MCF 10A (cell line): ENCODE data around the gene TNFRSF8. TPM values are rescaled to one million over a fixed set of nuclear protein-coding genes. Genes with fewer than 3 reads are reported as not detected.
A peak's percentile ranks its signal among the peaks of the same experiment; 100 is the strongest.

ENCODE experiments used
- BruUV-seq: library from RNA; stranded (reverse); fragments of 400-500 nt; replicated peaks from 2 replicates; lab custom pipeline; 2021; lab: Mats Ljungman, UMichigan
- CTCF ChIA-PET: fragments of 300-600 bp; sonication (Branson Sonifier 250); formaldehyde crosslinking; extraction: SDS; loops from one replicate; lab custom pipeline; 2021; ENCODE audit warnings: antibody characterized with exemption, inconsistent platforms; lab: Yijun Ruan, JAX
- POLR2A ChIA-PET: fragments of 300-600, 350-650 bp; sonication (Branson Sonifier 250); formaldehyde crosslinking; extraction: SDS; loops from one replicate; lab custom pipeline; 2020; ENCODE audit warnings: antibody characterized with exemption, inconsistent platforms; lab: Yijun Ruan, JAX
- DNase-seq: peaks from one replicate; pipeline ENCODE4 v3.0.0-alpha.2; 2018; ENCODE audit not compliant: unreplicated experiment
- H3K27ac Mint-ChIP-seq: one replicate; pipeline ENCODE4 v1.8.0; 2022; ENCODE audit warnings: mild to moderate bottlenecking, low read depth, mixed read lengths; ENCODE audit not compliant: unreplicated experiment
- H3K27me3 Mint-ChIP-seq: one replicate; pipeline ENCODE4 v1.8.0; 2022; ENCODE audit warnings: mixed read lengths; ENCODE audit not compliant: insufficient read depth, unreplicated experiment
- H3K36me3 Mint-ChIP-seq: one replicate; pipeline ENCODE4 v1.8.0; 2022; ENCODE audit warnings: mild to moderate bottlenecking, moderate library complexity, mixed read lengths; ENCODE audit not compliant: insufficient read depth, unreplicated experiment
- H3K4me1 Mint-ChIP-seq: one replicate; pipeline ENCODE4 v1.8.0; 2022; ENCODE audit warnings: mixed read lengths; ENCODE audit not compliant: insufficient read depth, unreplicated experiment
- H3K4me3 Mint-ChIP-seq: one replicate; pipeline ENCODE4 v1.8.0; 2022; ENCODE audit warnings: mild to moderate bottlenecking, moderate library complexity, mixed read lengths; ENCODE audit not compliant: unreplicated experiment
- H3K9me3 Mint-ChIP-seq: one replicate; pipeline ENCODE4 v1.8.0; 2022; ENCODE audit warnings: mixed read lengths; ENCODE audit not compliant: unreplicated experiment
- CTCF ChIP-seq: fragments of 200-600 bp; IDR thresholded peaks from one replicate; pipeline ENCODE4 v1.8.0; 2022; ENCODE audit warnings: antibody characterized with exemption, mild to moderate bottlenecking; ENCODE audit not compliant: unreplicated experiment
- intact Hi-C: fragments of 100-400 bp; cut with micrococcal nuclease; formaldehyde crosslinking; loops from 2 replicates; pipeline ENCODE4 v1.14.1; 2022
- total RNA-seq: library from RNA; stranded (reverse); gene quantifications from 2 replicates; pipeline ENCODE4 v1.2.3, GENCODE V29; 2022

The TNFRSF8 gene
- total RNA-seq, 1 experiment from 2014 or later: not detected

- peak; percentile 28 for DNase-seq
- POLR2A ChIA-PET: no interaction called here
- Mint-ChIP-seq H3K36me3 (no peaks in the 10 kb centered on the region), H3K27ac (no peak overlapping the region), H3K4me1 (peaks cover 18% of the 10 kb centered on the region), H3K9me3 (peaks cover 9% of the 10 kb centered on the region), H3K27me3 (peaks cover 19% of the 10 kb centered on the region), H3K4me3 (no peak overlapping the region)
- intact Hi-C loops: no loop called here
- CTCF ChIA-PET: interaction anchor here (0.6 to 1.6 kb wide), 4 partner anchors 9 to 143 kb away, joined by 3 to 4 read pairs (median 3); no protein-coding TSS in a partner anchor
- BruUV-seq: no TSS peak
- peak; percentile 38 for TF ChIP-seq CTCF
Observed at GRCh38 chr1:12078938-12079861, 16.1 kb downstream of the TNFRSF8 start.

- Mint-ChIP-seq H3K9me3 (peaks cover 9% of the 10 kb centered on the region), H3K27ac (no peak overlapping the region), H3K4me1 (peaks cover 19% of the 10 kb centered on the region), H3K4me3 (no peak overlapping the region), H3K36me3 (no peaks in the 10 kb centered on the region), H3K27me3 (peaks cover 19% of the 10 kb centered on the region)
- TF ChIP-seq CTCF: no peak
- DNase-seq: no peak
- no TSS peak for BruUV-seq
- intact Hi-C loops: no loop called here
- ChIA-PET CTCF (interaction anchor here (1.6 kb wide), 1 partner anchor 40 kb away, joined by 4 read pairs; no protein-coding TSS in a partner anchor), POLR2A (no interaction called here)
Observed at GRCh38 chr1:12080156-12080555, 17.1 kb downstream of the TNFRSF8 start.

GRCh38 chr1:12080773-12081556 is 17.9 kb downstream of the TNFRSF8 start:
- DNase-seq: no peak
- Mint-ChIP-seq H3K4me3 (no peak overlapping the region), H3K27ac (no peak overlapping the region), H3K4me1 (peaks cover 11% of the 10 kb centered on the region), H3K9me3 (peaks cover 9% of the 10 kb centered on the region), H3K27me3 (peaks cover 19% of the 10 kb centered on the region), H3K36me3 (no peaks in the 10 kb centered on the region)
- intact Hi-C loops: no loop called here
- POLR2A ChIA-PET: no interaction called here
- CTCF ChIA-PET: no interaction called here
- no peak for TF ChIP-seq CTCF
- no TSS peak for BruUV-seq
